Pancreas (tissue), 10 donors: Measurements from ENCODE around the gene NOL4L. TPM values are rescaled to one million over a fixed set of nuclear protein-coding genes. Genes with fewer than 3 reads are reported as not detected.

Experiments
- ATAC-seq, 4 donors: fragments of 200-7000 bp; cut with Tn5 transposase; one replicate each; pipeline versions ENCODE4 v1.8.0 to v1.9.1; 2020; ENCODE audit warnings: mild to moderate bottlenecking in 4 of 4, moderate library complexity in 4 of 4
- DNase-seq, 6 donors: peaks; one replicate each; pipeline ENCODE4 v3.0.0-alpha.2; 2020
- FAIRE-seq: peaks from 2 replicates; lab custom pipeline; 2012; peaks lifted over from hg19 to GRCh38; lab: Jason Lieb, UNC
- H3K27ac ChIP-seq, 4 donors: fragments of 200-600 bp; sonication (generic); 1 replicate in 3 of 4; 2 replicates in 1 of 4; pipeline versions ENCODE4 v1.5.0 to v1.8.0; 2020
- H3K27me3 ChIP-seq, 4 donors: fragments of 200-600 bp; one replicate each; pipeline ENCODE4 v1.8.0; 2021
- H3K36me3 ChIP-seq, 3 donors: fragments of 200-600 bp; sonication (generic) in 1 of 3; one replicate each; pipeline versions ENCODE4 v1.5.0 to v1.8.0; 2020 to 2021
- H3K4me1 ChIP-seq, 3 donors: fragments of 200-600 bp; one replicate each; pipeline ENCODE4 v1.8.0; 2021
- H3K4me3 ChIP-seq, 4 donors: fragments of 200-600 bp; sonication (generic) in 2 of 4; one replicate each; pipeline versions ENCODE4 v1.5.0 to v1.8.0; 2020 to 2021
- H3K9me3 ChIP-seq, 4 donors: fragments of 200-600 bp; one replicate each; pipeline ENCODE4 v1.8.0; 2021
- CTCF ChIP-seq, 4 donors: fragments of 200-600 bp; sonication (generic) in 3 of 4; IDR thresholded peaks; one replicate each; pipeline versions ENCODE4 v1.5.0 to v1.8.0; 2021; ENCODE audit warnings: antibody characterized with exemption in 4 of 4
- WGBS, 2 donors: extraction: QIAGEN DNeasy Blood & Tissue Kit; methylation state at CpG; one replicate each; pipeline ENCODE4 v1.1.7; 2013; 5-methylcytosine and 5-hydroxymethylcytosine counted together
- intact Hi-C, 3 donors: fragments of 100-400 bp; cut with DNase I; formaldehyde crosslinking; loops; one replicate each; pipeline versions ENCODE4 v1.11.1 to v1.14.2; 2022
- polyA plus RNA-seq, 2 donors: library from polyadenylated mRNA; stranded (reverse); fragments of 200-250 nt; gene quantifications; one replicate each; pipeline ENCODE4 v1.2.3, GENCODE V29; 2013
- total RNA-seq, 6 donors: library from RNA; stranded (reverse); fragmentation: NEBNext Ultra II Directional in 4 of 6; extraction: Animal tissue kit (Norgen Biotek cat#: 25700) in 4 of 6; gene quantifications; one replicate each; pipeline versions ENCODE4 v1.2.1 to v1.2.4, GENCODE V29; 2021 to 2023
- donor health status: healthy with polysubstance abuse.
- donor health status: DM: no; HTN: no; CAD: no; lungs with moderate emphysema.
- donor health status: DM: no; HTN: no; CAD: no.
- donor health status: control.
- donor health status: control.
- donor health status: Bipolar disorder and iron deficiency.
- donor health status: DM: yes; HTN: yes; CAD: no.
- donor health status: DM: no; HTN: no; CAD: no.
- donor health status: DM: no; HTN: no; CAD: no.
- donor health status: DM: yes; HTN: yes; CAD: no.

NOL4L gene
- total and polyA plus RNA-seq, 8 donors, result 8.7 to 14.5 (median 10.2) TPM

DNA sequence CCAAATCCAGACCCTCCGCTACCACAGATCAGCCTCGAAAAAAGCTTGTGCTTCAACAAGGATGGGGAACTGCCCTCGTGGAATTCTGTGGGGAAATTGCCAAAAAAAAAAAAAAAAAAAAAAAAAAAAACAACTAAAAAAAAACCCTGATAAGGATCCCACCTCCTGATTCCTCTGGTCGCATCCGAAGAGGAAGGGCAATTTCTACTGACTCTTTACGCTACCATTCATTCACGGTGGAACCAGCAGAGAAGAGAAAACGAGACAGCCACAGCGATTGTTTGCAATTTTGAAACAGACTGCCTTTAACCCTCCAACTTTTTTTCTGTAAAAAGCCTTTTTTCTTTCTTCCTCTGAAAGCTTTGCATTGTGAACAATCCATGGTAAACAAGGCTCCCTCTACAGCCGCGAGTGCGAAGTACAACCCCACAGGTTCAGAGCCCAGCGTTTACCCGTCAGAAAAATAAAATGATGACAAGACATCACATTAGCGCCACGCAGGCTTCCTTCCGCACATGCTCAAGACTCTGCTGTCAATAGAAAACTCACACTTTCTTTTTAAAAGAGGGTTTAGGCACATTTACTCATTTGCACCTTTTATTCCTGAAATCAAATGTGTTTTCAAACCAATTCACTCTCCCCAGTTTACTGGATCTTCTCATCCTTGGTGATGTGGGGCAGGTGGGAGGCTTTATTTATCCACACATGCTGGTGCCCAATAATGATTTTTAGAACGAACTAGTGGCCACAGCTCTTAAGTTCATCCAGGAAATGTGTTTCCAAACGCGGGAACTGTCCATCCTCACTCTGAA, 100.0 kb downstream of the NOL4L start:
- peak in 4 of 6 donors; percentile 65 to 76 (median 72) for DNase-seq
- H3K36me3 ChIP-seq, result no peaks in the 10 kb centered on the region
- FAIRE-seq, result peak; percentile 5
- peak overlapping the region in 3 of 4 donors; percentile 64 to 88 (median 81) for H3K27ac ChIP-seq
- intact Hi-C loops, result loop anchor here in 2 of 3 donors (10.0 kb wide), 2 partner anchors 280 to 330 kb away; partner anchors contain the start of genes PLAGL2 (in 1 of the 2) and POFUT1 (in 1 of the 2)
- 2 to 4% methylated on average over 20 of the region's 20 CpGs for WGBS, 2 donors
- no peaks in the 10 kb centered on the region for H3K9me3 ChIP-seq
- TF ChIP-seq CTCF (IDR thresholded peaks at IDR 0.05), result peak; percentile 50 to 80 (median 61)
- ATAC-seq, result peak; percentile 34 to 68 (median 57)
- peaks cover 5 to 20% (median 10%) of the 10 kb centered on the region in 3 donors for H3K4me1 ChIP-seq
- peak overlapping the region in 2 of 4 donors; percentile 52 to 80 for H3K4me3 ChIP-seq
- H3K27me3 ChIP-seq, result no peaks in the 10 kb centered on the region

DNA sequence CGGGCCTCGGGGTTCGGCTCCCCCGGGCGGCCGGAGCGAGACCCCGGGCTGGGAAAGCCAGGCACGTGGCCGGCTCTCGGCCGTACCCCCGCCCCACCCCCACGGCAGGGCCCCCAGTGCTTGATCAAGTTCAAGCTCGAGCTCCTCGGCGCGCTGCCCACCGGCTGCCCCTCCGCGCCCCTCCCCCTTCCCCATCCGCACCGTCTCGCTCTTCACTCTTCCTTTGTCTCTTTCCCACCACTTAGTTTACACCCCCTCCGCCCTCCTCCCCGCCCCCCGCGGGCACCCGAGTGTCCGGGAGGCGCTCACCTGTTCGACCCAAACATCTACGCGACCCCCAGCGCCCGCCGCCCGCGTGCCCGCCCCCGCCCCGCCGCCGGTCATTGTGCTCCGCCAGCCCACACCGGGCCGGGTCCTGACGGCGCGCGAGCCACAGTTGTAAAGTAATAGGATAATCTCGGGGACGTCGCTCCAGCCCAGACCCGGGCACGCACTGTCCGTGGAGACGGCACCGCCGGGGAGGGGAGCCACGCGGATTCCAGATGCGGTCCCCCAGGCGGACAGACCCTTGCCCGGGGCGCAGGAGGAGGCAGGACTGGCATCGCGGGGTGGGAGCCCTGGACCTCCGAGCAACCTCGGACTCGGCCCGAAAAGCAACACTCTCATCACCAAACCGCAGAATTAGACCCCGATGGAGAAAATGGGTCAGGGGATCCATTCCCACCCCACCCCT, 100.7 kb downstream of the NOL4L start:
- Histone ChIP-seq H3K4me1 (peaks cover 5 to 27% (median 18%) of the 10 kb centered on the region in 3 donors), H3K27me3 (no peaks in the 10 kb centered on the region), H3K4me3 (peak overlapping the region; percentile 44 to 80 (median 63)), H3K36me3 (no peaks in the 10 kb centered on the region), H3K27ac (peak overlapping the region; percentile 35 to 88 (median 72)), H3K9me3 (no peaks in the 10 kb centered on the region)
- TF ChIP-seq CTCF (IDR thresholded peaks at IDR 0.05), result no peak
- ATAC-seq (peak; percentile 22 to 48 (median 38)), DNase-seq (peak in 5 of 6 donors; percentile 58 to 89 (median 78)), FAIRE-seq (no peak)
- intact Hi-C loops, result loop anchor here in 2 of 3 donors (10.0 kb wide), 2 partner anchors 280 to 330 kb away; partner anchors contain the start of genes PLAGL2 (in 1 of the 2) and POFUT1 (in 1 of the 2)
- WGBS, 2 donors, result 1% methylated on average over 69 to 74 of the region's 74 CpGs

DNA sequence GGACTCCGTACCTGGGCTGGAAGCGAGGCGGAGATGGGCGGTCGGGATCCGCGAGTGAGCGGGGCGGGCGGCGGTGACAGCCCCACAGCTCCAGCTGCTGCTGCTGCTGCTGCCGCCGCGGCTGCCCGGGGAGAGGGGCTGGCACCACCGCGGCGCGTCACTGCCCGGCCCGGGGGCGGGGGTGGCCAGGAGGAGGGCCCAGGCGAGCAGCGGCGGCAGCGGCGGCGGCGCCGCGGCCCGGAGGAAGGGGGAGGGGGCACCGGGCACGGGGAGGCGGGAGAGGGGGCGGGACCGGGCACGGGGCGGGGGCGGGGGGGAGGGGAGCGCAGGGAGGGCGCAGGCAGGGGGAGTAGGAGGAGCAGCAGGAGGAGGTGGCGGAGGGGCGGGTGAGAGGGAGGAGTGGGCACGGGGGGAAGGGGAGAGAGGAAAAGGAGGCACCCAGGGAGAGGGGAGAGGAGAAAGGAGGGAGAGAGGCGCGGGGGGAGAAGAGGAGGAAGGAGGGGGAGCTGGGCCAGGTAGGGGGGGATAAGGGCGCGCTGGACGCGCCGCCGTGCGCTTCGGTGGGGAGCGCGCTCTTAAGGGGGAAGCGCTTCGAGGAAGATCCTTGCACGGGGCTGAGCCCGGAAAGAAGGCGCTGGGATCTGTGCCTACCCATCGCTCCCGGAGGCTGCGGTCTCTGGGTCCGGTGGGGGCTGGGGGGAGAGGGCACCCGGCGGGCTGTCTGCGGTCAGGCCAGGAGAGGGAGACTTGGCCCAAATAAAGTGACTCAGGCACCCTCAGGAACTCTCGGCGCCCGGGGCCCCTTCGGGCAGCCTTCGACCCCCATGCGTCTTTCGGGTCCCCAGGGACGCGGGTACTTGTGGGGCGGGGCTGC, 101.5 kb downstream of the NOL4L start:
- intact Hi-C loops, result loop anchor here in 2 of 3 donors (10.0 kb wide), 2 partner anchors 279 to 329 kb away; partner anchors contain the start of genes PLAGL2 (in 1 of the 2) and POFUT1 (in 1 of the 2)
- Histone ChIP-seq H3K4me3 (peak overlapping the region; percentile 52 to 80 (median 73)), H3K27me3 (no peaks in the 10 kb centered on the region), H3K36me3 (no peaks in the 10 kb centered on the region), H3K9me3 (no peaks in the 10 kb centered on the region), H3K4me1 (peaks cover 5 to 33% (median 25%) of the 10 kb centered on the region in 3 donors), H3K27ac (peak overlapping the region; percentile 64 to 88 (median 82))
- DNase-seq (peak; percentile 83 to 94 (median 89)), ATAC-seq (peak; percentile 69 to 79 (median 74)), FAIRE-seq (no peak)
- no peak for TF ChIP-seq CTCF (IDR thresholded peaks at IDR 0.05)
- WGBS, 2 donors, result 0 to 2% methylated on average over 34 to 69 of the region's 79 CpGs
